NCI-H1105 (cell line): Measurements from ENCODE around the gene MAOB.
A peak's percentile ranks its signal among the peaks of the same experiment; 100 is the strongest.
"Not testable (repeated sequence)": the region's sequence is repeated elsewhere in the genome, so short reads cannot be mapped to it uniquely, and the experiment has no call there.

ENCODE experiments used
- DNase-seq: peaks from one replicate; lab custom pipeline; 2025; lab: John Stamatoyannopoulos, UW

The MAOB gene

DNA sequence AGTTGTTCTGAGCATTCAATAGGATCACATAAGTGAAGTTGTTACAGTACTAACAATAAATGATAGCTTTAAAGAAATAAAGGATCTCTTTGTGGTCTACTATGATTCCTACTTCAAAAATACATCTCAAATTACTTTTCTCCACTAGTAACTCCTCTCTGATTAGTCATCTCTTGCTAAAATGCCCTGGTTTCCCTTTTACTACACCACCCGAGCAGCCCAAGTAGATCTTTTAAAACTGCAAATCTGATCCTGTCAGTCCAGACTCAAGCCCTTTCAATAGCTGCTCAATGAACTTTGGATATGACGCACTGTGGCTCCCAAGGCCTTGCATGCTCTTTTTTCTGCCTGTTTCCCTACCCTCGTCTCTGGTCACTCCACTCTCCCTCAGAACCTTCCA is 128.6 kb downstream of the MAOB start:
- no peak for DNase-seq

DNA sequence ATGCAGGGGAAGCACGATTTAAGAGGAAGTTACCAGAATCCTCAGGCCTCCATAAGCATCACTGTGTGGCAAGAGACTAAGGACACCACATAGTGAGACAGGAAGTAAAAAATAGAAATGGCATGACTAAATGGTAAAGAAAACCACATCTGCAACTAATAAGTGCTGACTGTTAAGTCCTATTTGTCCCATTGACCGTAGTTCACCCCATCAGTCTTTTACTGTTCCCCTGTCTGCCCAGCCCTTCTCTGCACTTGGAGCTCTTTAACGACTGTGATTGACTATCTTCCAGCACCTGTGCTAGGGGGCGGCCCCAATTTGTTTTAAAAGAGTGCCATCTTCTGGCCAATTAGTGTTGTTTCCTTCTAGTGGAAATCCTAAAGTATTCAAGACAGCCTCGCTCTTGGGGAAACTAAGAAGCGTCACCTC is 132.0 kb downstream of the MAOB start:
- DNase-seq, result peak; percentile 21

DNA sequence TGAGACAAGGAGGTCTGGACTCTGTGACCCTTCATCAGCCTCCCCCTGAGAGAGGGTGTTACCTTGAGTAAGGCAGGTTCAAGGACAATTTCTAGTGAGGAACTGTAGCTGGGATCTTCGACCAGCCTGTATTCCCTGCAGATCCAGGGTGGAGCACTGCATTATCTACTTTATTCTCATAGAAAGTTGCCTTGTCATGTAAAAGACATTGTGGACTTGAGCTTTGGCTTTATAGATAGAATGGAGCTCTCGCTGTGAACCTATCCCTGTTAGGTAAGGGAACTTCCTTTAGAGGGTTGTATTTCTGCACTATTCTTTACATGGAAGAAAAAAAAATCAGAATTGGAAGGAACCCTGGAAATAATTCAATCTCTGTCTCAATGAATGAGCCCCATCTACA is 134.8 kb downstream of the MAOB start:
- DNase-seq, result no peak

DNA sequence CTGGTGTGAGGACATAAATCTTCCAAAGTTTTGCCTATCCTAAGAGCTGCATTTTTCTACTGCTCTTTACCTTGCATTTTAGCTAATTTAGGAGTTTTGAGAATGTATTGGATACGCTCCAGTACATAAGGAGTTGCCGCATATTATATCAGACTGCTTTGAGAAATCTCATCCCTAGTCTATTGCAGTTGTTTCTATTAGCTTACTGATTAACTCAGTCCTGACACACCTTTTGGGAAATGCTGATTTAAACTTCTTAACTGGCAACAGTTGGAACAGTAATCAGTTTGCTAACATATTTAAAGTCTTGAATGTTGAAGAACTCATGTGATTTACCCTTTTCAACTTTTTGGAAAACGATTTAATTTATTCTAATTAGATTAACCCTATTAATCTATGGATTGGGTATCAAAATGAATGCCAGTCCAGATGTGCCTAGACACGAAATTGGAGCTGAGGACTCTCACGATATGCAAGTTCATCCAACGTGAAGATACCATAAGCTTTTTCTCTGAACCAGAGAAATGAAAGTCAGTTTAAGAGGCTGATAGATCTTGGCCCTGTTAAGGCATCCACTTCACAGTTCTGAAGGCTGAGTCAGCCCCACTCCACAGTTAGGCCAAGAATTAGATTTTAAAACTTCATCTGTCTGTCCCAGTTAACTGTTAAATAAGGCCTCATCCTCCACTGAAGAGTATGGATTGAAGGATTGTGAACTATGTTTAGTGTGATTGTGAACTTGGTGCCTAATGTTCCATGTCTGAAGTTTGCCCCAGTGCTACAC is 136.1 kb downstream of the MAOB start:
- DNase-seq, result no peak

DNA sequence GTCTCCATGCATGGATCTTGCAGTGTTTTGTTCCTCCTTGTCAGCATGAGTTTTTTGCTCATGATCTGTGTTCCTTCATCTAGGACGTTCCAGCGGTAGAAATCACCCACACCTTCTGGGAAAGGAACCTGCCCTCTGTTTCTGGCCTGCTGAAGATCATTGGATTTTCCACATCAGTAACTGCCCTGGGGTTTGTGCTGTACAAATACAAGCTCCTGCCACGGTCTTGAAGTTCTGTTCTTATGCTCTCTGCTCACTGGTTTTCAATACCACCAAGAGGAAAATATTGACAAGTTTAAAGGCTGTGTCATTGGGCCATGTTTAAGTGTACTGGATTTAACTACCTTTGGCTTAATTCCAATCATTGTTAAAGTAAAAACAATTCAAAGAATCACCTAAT is 138.0 kb downstream of the MAOB start:
- DNase-seq, result no peak

DNA sequence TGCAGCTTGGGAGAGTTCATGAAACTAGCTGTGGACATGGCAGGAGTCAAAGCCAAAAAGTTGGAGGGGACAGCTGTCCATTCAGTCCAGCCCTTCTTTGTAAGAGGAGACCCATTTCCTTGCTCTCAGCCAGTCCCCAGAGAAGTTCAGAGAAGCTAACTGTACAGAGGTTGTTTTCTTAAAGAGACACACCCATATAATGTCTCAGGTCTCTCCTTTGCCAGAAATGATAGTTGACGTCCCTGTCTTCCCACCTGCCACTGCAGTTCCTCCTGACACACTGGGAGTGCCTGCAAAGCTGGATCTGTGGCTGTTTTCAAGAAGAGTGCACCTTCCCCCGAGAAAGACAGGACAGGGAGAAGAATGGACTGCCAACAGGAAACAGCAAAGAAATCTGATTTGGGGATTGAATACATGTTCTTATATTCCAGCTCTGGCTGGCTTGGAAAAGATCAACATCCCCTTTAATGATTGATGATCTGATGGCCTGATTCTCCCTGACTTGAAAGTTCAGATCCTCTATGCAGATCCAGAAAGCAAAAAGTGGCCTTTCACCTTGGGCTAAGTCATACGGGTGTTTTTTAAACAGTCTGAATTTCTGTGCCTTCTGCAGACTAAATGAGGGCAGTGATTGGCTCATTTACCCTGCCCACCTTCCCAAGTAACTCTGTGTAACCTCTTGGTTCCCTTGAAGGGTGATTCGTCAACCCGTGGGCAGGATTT is 139.0 kb downstream of the MAOB start:
- DNase-seq, result no peak

DNA sequence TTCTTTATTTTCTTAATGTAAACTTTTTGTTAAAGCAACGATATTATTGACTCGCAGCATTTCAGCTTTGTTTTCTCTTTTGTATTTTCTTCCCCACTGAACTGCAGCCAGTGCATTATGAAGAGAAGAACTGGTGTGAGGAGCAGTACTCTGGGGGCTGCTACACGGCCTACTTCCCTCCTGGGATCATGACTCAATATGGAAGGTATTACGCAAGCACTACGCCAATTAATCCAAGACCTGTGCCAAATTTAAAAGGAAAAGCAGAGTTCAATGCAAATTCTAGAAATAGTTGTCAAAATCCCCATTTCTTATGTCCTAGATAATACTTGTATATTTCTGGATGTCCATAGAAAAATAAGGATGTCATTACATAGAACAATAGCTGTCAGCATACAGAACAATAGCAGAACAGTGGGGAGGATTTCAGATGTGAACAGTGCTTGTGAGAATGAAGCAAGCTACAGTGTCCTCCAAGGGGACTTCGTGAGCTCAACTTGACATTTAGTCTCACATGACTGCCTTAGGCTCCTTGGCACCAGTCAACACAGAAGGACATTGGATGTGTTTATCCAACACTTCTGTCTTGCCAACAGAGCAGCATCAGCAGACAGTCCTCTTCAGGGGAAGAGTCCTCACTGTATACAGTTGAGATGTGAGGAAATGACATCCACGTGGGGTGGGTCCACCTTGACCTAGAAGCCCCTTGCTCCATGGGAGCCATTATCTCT is 140.2 kb downstream of the MAOB start:
- DNase-seq, result no peak

DNA sequence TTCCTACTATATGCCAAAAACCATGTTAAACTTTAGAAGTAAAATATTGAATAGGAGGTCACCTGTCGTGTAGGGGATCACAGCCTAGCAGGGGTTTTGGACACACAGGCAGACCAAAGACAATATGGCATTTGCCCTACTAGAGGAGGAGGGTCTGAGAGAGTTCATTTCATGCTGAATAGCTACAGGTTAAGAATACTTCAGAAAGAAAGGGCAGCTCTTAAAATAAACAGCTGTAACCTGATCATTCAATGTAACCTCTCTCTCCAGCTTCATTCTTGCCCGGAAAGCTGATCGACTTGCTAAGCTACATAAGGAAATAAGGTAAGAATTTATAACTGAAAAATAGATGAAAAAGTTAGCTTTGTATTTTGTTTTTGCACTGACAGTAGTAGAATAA is 146.3 kb downstream of the MAOB start:
- DNase-seq, result no peak

DNA sequence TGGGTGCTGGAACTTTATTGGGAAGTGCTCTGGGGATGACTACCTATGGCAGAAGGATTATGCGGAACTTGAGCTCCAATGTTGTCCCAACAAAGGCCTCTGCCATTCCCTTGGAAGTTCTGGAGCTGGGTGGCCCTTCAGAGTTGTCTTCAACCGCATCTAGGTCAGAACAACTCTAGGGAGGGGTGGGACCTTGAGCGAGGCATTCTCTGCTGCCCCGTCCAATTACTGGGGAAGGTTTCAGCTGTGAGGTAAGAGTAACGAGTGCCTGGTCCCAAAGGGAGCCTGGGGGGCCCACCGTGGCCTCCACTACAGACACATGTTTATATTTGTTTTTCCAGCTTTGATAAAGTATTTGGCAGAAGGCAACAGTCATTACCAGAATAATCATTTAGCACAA is 146.7 kb downstream of the MAOB start:
- DNase-seq, result no peak

DNA sequence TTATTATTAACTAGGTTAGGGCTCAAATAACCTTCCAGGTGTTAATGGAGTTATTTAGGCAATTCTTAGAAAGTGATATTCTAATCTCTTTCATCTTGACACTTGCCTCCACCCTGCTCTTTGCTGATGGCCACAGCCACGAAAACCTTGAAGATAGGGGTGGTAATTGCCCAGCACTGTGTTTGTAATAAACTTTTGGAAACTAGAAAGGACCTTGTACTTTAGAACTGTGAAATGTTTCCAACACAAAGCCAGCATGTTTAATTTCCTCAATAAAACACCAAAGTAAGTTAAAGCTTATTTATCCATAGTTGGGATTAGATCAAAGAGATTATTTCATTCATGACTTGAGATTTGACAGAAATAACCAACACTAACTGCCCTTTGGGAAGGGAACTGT is 147.8 kb downstream of the MAOB start:
- no peak for DNase-seq

DNA sequence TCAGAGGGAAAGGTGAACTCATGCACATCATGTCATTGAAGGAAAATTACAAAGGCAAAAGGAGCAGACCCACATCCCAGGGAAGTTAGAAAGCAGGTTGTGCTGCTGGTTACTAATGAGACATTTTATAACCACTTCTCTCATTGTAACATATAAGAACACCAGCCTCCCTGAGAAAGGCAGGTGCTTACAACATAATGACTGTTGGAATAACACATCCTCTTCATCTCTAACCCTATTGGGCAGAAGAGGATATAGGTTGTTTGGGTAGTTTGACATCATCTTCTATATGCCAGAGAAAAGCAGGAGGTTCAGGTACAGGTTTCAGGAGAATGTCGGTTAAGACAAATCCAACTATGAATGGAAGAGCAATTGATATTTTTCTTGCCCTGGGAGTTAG is 148.6 kb downstream of the MAOB start:
- no peak for DNase-seq

DNA sequence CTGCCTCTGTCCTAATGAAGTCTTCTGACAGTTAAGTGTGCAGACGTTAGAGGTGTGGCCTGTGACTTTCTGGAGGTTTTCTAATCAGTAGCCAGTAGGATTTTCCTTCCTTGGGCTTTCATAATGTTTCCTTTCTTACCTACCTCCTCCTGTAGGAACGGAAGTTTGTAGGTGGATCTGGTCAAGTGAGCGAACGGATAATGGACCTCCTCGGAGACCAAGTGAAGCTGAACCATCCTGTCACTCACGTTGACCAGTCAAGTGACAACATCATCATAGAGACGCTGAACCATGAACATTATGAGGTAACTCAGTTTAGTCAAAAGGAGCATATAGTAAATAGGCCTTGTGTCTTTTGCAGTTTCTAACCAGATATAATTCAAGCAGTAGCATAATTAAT is 151.2 kb downstream of the MAOB start:
- DNase-seq, result no peak

DNA sequence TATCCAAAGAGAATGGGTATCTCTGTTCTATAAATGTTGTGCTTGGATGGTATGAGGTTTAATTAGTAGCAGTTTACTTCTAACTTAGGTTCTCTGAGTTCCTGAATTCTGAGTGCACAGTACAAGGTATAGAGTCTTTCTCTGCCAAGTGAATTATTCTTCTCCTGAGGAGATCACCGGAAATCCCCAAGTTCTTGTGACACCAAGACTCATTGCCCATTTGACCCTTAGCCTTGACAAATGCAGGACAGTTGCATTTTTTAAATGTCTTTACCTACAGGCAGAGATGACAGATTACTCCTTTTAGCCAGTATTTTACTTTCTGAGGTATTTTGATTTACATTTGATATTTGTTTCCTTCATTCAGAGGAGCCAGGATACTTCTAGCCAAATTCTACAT is 153.3 kb downstream of the MAOB start:
- no peak for DNase-seq

DNA sequence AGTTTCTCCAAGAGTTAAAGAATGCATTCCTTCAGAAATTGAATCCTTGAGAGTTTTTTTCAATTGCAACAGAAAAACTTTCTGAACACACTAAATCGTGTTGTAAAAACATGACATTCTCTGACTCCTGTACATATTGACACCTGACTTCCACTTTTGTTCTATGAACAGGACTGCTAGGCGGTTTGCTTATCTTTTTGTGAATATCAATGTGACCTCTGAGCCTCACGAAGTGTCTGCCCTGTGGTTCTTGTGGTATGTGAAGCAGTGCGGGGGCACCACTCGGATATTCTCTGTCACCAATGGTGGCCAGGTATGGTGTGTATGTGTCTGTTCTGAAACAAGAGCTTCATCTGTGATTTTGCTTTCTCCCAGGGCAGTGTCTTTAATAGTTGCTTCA is 154.2 kb downstream of the MAOB start:
- DNase-seq, result no peak

DNA sequence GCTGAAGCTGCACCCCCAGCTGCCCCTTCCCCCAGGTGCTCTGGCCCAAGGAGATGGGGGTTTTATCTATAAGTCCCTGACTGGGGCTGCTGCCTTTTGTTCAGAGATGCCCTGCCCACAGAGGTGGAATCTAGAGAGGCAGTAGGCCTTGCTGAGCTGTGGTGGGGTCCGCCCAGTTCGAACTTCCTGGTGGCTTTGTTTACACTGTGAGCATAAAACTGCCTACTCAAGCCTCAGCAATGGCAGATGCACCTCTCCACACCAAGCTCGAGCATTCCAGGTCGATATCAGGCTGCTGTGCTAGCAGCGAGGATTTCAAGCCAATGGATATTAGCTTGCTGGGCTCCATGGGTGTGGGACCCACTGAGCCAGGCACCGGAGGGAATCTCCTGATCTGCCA is 155.0 kb downstream of the MAOB start:
- DNase-seq, result not testable (repeated sequence)

DNA sequence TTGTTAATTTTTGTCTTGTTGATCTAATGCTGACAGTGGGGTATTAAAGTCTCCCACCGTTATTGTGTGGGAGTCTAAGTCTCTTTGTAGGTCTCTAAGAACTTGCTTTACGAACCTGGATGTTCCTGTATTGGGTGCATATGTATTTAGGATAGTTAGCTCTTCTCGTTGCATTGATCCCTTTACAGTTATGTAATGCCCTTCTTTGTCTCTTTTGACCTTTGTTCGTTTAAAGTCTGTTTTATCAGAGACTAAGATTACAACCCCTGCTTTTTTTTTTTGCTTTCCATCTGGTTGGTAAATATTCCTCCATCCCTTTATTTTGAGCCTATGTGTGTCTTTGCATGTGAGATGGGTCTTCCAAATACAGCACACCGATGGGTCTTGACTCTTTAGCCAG is 157.0 kb downstream of the MAOB start:
- not testable (repeated sequence) for DNase-seq

DNA sequence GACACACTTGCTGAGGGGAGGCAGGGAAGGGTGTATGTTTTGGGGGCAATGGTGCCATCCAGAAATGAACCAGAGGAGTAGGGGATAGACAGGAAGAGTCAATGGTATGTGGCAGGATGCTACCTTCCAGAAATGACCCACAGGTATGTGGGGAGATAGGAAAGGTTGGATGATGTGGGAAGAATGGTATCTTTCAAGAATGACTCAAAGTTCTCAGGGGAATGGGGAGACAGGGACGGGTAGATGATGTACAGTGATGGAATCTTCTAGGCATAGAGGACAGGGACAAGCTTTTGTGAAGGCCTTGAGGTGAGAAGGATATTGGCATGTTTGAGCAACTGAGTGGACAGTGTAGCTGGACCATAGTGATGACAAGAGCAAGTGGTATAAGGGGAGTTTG is 161.3 kb downstream of the MAOB start:
- no peak for DNase-seq

DNA sequence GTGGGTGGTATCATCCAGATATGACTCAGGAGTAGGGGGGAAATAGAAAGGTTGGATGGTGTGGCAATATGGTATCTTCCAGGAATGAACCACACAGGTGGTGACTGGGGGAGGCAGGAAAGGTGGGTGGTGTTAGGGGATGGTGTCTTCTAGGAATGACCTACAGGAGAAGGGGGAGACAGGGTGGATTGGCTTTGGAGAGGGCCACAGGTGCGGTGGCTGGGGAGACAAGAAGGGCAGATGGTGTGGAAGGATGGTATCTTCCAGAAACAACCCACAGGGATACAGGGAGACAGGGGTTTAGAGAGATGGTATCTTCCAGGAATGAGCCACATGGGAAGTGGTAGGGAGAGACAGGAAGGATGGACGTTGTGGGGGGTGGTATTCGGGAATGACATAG is 162.2 kb downstream of the MAOB start:
- no peak for DNase-seq

DNA sequence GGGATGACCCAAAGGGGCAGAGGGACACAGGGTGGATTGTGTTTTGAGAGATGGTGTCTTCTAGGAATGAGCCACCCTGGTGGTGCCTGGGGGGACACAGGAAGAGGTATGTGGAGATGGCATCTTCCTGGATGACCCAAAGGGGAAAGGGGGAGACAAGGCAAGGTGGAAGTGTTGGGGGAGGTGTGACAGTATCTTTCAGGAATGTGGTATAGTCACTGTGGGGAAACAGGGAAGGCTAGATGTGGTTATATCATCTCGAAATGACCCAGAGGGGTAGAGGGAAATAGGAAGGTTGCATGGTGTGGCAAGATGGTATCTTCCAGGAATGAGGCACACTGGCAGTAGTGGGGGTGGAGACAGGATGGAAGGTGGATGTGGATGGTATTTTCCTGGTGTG is 163.3 kb downstream of the MAOB start:
- DNase-seq, result no peak

DNA sequence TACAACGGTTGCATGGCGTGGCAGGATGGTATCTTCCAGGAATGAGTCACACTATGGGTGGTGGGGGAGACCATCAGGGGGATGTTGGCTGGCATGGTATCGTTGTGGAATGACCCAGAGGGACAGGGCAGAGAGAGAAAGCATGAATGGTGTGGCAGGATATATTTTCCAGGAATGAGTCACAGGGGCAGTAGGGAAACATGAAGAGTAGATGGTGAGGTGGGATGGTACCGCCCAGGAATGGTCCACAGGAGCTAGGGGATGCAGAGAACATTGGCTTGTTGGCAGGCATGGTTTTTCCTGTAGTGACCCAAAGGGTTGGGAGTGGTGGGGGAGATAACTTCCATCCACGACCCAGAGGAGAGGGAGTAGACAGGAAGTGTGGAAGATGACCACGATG is 163.7 kb downstream of the MAOB start:
- DNase-seq, result no peak

DNA sequence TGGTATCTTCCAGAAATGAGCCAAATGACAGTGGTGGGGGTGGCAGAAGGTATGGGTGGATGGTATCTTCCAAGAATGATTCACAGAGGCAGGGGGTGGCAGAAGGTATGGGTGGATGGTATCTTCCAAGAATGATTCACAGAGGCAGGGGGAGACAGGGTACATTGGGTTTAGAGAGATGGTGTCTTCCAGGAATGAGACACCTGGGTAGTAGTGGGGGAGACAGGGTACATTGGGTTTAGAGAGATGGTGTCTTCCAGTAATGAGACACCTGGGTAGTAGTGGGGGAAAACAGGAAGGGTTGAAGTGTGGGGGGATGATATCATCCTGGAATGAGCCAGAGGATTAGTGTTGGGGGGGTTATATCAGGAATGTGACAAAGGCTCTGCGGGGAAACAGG is 164.2 kb downstream of the MAOB start:
- no peak for DNase-seq

DNA sequence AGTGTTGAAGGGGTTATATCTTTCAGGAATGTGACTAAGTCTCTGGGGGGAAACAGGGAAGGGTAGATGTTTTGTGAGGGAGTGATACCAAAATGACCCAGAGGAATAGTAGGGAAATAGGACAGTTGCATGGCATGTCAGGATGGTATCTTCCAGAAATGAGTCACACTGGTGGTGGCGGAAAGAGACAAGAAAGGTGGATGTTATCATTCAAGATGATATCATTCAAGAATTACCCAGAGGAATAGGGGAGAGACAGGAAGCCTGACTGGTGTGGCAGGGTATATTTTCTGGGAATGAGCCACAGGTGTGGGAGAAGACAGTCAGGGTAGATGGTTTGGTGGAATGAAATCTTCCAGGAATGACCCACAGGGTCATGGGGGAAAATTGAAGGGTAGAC is 165.1 kb downstream of the MAOB start:
- DNase-seq, result no peak

DNA sequence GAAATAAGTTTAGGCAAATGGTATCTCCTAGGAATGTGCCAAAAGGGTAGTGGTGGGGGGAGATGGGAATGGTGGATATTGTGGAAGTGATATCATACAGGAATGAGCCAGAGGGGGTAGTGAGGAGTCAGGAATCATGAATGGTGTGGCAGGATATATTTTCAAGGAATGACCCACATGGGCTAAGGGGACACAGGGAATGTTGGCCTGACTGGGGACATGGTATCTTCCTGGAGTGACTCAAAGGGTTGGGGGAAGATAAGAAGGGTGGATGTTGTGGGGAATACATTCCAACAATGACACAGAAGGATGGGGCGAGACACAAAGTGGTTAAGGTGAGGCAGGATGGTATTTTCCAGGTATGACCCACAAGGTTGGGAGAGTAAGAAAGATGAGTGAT is 165.6 kb downstream of the MAOB start:
- DNase-seq, result no peak
